CD14-positive monocyte (primary cell): ENCODE data around the gene PMS2. TPM values are rescaled to one million over a fixed set of nuclear protein-coding genes. Genes with fewer than 3 reads are reported as not detected.
A peak's percentile ranks its signal among the peaks of the same experiment; 100 is the strongest.

ENCODE experiments used
- DNase-seq, 3 donors: peaks; one replicate each; pipeline ENCODE4 v3.0.0-alpha.2; 2011 to 2022
- H2AFZ ChIP-seq: 2 replicates; pipeline ENCODE4 v1.6.0; 2012; ENCODE audit warnings: mild to moderate bottlenecking, low read depth, low read length, inconsistent platforms; ENCODE audit not compliant: insufficient read depth, poor library complexity, severe bottlenecking
- H3K27ac ChIP-seq, 2 donors: 1 replicate in 1 of 2; 2 replicates in 1 of 2; pipeline ENCODE4 v1.5.1; 2012 to 2013; ENCODE audit warnings: low read length in 2 of 2, control low read depth in 1 of 2, inconsistent platforms in 1 of 2, low read depth in 1 of 2, mild to moderate bottlenecking in 1 of 2
- H3K27me3 ChIP-seq, 2 donors: one replicate each; pipeline versions ENCODE4 v1.6.0 to v1.6.1; 2011 to 2013; ENCODE audit warnings: low read length in 2 of 2; ENCODE audit not compliant: control insufficient read depth in 2 of 2, insufficient read depth in 2 of 2
- H3K36me3 ChIP-seq, 2 donors: replicated peaks in 1 of 2; 1 replicate in 1 of 2; 2 replicates in 1 of 2; pipeline versions ENCODE4 v1.5.1 to v1.6.1; 2012 to 2013; ENCODE audit warnings: low read length in 2 of 2, control low read depth in 1 of 2, inconsistent platforms in 1 of 2, mild to moderate bottlenecking in 1 of 2; ENCODE audit not compliant: insufficient read depth in 2 of 2, control insufficient read depth in 1 of 2
- H3K4me1 ChIP-seq, 2 donors: 1 replicate in 1 of 2; 2 replicates in 1 of 2; pipeline versions ENCODE4 v1.5.1 to v1.6.1; 2012 to 2013; ENCODE audit warnings: low read length in 2 of 2, control low read depth in 1 of 2, inconsistent platforms in 1 of 2, mild to moderate bottlenecking in 1 of 2, moderate library complexity in 1 of 2; ENCODE audit not compliant: insufficient read depth in 2 of 2, control insufficient read depth in 1 of 2
- H3K4me2 ChIP-seq: replicated peaks from 2 replicates; pipeline ENCODE3; 2012; ENCODE audit warnings: low read length, moderate library complexity, mild to moderate bottlenecking; ENCODE audit not compliant: poor library complexity, severe bottlenecking; ENCODE audit errors: extremely low read depth
- H3K4me3 ChIP-seq, 3 experiments: fragments of 200-600 bp in 1 of 3; sonication (generic) in 1 of 3; replicated peaks in 1 of 3; 1 replicate in 2 of 3; 2 replicates in 1 of 3; pipeline ENCODE4 v1.5.1; 2011 to 2013; ENCODE audit warnings: low read length in 3 of 3, mild to moderate bottlenecking in 3 of 3, control low read depth in 2 of 3, low read depth in 2 of 3, inconsistent platforms in 1 of 3, moderate library complexity in 1 of 3
- H3K79me2 ChIP-seq: 2 replicates; pipeline ENCODE4 v1.6.0; 2012; ENCODE audit warnings: mild to moderate bottlenecking, control low read depth, inconsistent platforms, low read length, moderate library complexity; ENCODE audit not compliant: insufficient read depth
- H3K9ac ChIP-seq: 2 replicates; pipeline ENCODE4 v1.6.0; 2017; ENCODE audit warnings: low read length, mild to moderate bottlenecking; ENCODE audit not compliant: insufficient read depth, poor library complexity, severe bottlenecking
- H3K9me3 ChIP-seq, 2 donors: replicated peaks in 1 of 2; 1 replicate in 1 of 2; 2 replicates in 1 of 2; pipeline versions ENCODE4 v1.5.1 to v1.6.1; 2012 to 2013; ENCODE audit warnings: low read length in 2 of 2, control low read depth in 1 of 2; ENCODE audit not compliant: control insufficient read depth in 1 of 2, insufficient read depth in 1 of 2
- H4K20me1 ChIP-seq: 2 replicates; pipeline ENCODE4 v1.6.0; 2012; ENCODE audit warnings: mild to moderate bottlenecking, low read length, control low read depth, moderate library complexity; ENCODE audit not compliant: insufficient read depth
- H3K27ac Mint-ChIP-seq, 7 donors: one replicate each; pipeline ENCODE4 v1.8.0; 2020; ENCODE audit warnings: mild to moderate bottlenecking in 7 of 7, mixed read lengths in 7 of 7, moderate library complexity in 6 of 7, inconsistent platforms in 2 of 7
- H3K27me3 Mint-ChIP-seq, 3 donors: one replicate each; pipeline ENCODE4 v1.8.0; 2021 to 2022; ENCODE audit warnings: low read depth in 3 of 3, mild to moderate bottlenecking in 3 of 3, mixed read lengths in 3 of 3, moderate library complexity in 3 of 3, inconsistent platforms in 1 of 3
- H3K36me3 Mint-ChIP-seq, 2 donors: one replicate each; pipeline ENCODE4 v1.8.0; 2020; ENCODE audit warnings: mixed read lengths in 2 of 2, inconsistent platforms in 1 of 2, mild to moderate bottlenecking in 1 of 2
- H3K4me1 Mint-ChIP-seq: one replicate; pipeline ENCODE4 v1.8.0; 2020; ENCODE audit warnings: mild to moderate bottlenecking, mixed read lengths
- H3K4me3 Mint-ChIP-seq, 2 donors: one replicate each; pipeline ENCODE4 v1.8.0; 2020; ENCODE audit warnings: mild to moderate bottlenecking in 2 of 2, mixed read lengths in 2 of 2, moderate library complexity in 1 of 2
- H3K9me3 Mint-ChIP-seq, 7 donors: one replicate each; pipeline ENCODE4 v1.8.0; 2020 to 2022; ENCODE audit warnings: mixed read lengths in 7 of 7, mild to moderate bottlenecking in 6 of 7, moderate library complexity in 6 of 7, inconsistent platforms in 2 of 7
- WGBS: methylation state at CpG from one replicate; pipeline ENCODE4 v1.1.5; 2013; ENCODE audit warnings: missing lambda C conversion rate; ENCODE audit not compliant: insufficient coverage; 5-methylcytosine and 5-hydroxymethylcytosine counted together
- intact Hi-C, 2 donors: fragments of 100-400 bp; cut with micrococcal nuclease; formaldehyde crosslinking; loops; one replicate each; pipeline versions ENCODE4 v1.15.0 to v1.15.1; 2023
- polyA minus RNA-seq: library from RNA; depleted of rRNA, polyadenylated mRNA; stranded (reverse); fragments of >200 nt; gene quantifications from 2 replicates; pipeline ENCODE4 v1.2.3, GENCODE V29; 2012
- polyA plus RNA-seq, 3 donors: library from polyadenylated mRNA; depleted of rRNA in 1 of 3; unstranded in 2 of 3; stranded (reverse) in 1 of 3; fragments of 300-500 nt in 2 of 3; fragments of >200 nt in 1 of 3; fragmentation: Illumina TruSeq in 2 of 3; gene quantifications; 1 replicate in 2 of 3; 2 replicates in 1 of 3; pipeline ENCODE4 v1.2.3, GENCODE V29; 2012 to 2021
- total RNA-seq, 12 experiments: library from RNA in 1 of 12; stranded (reverse) in 1 of 12; fragments of 120-200 nt in 1 of 12; gene quantifications; one replicate each; pipeline ENCODE4 v1.2.4 and lab custom pipeline; 2013 to 2026; ENCODE audit warnings: mixed read lengths in 6 of 12, inconsistent platforms in 1 of 12
- TF ChIP-seq, protein P1 (sequence below): fragments of 200-600 bp; IDR thresholded peaks from one replicate; pipeline ENCODE4 v1.8.0; 2022; ENCODE audit warnings: antibody characterized with exemption, mild to moderate bottlenecking

Gene PMS2
- total RNA-seq (2013) = 12.6 TPM
- polyA plus RNA-seq = 1 to 10 TPM; 3.8 to 5.1 (median 4.8) TPM
- 5.1 and 7.8 TPM in 2 replicates for polyA minus RNA-seq
- 1.2 to 8.2 (median 6.0) reads per million in 11 experiments for total RNA-seq (lab: John Stamatoyannopoulos, UW)

DNA sequence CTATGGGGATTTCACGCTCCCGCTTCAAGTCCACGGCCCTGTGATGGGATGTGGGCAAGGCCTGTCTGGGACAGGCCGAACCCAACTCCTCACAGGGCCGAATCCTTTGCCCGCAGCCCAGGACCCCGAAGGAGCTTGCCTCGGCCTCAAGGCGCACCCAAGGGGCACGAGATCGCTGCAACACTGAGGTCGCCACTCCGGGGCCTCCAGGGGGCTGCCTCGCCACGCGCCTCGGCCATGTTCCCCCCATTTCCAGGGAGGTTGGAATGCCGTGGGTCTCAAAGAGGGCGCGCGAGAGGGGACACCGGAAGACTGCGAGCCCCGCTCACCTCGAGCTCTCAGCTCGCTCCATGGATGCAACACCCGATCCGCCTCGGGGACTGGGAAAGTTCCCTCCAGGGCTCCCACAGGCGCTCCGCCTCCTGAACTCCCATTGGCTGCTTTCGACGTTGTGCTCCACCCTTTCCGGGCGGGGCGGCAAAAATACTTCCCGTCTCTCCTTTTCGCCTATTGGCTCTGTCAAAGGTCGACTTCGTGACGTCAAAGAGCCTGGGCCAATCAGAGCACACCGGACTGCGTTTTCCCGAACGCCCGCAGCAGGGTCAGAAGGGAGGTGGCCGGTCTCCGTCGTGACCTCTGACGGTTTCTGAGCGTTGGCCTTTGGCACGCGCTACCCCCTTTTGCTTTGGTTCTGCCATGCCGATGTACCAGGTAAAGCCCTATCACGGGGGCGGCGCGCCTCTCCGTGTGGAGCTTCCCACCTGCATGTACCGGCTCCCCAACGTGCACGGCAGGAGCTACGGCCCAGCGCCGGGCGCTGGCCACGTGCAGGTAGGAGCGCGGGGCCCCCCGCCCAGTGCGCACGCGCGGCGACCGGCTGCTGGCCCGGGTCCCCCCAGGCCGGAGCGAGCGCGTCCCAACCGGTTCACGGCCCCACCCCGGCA is at the start of gene PMS2, which contains the start of gene AIMP2:
TSS of gene PMS2 (minus strand) at position 382 of the 944 bp plus-strand sequence. CDS start at position 352, 30 bp downstream.
TSS of gene AIMP2 (plus strand) at position 605 of the 944 bp plus-strand sequence. CDS start at position 697, 92 bp downstream.
- H3K9ac ChIP-seq = peak within 1 kb of the TSS; percentile 81
- intact Hi-C loops = loop anchor here in 1 of 2 donors (5.0 kb wide), 1 partner anchor 263 kb away; the partner anchor contains the start of gene CYTH3
- H3K4me2 ChIP-seq = peak within 1 kb of the TSS; percentile 76
- no peaks in the 10 kb centered on the region for H3K9me3 ChIP-seq
- Mint-ChIP-seq H3K4me3 (peak within 1 kb of the TSS; percentile 85 to 89), H3K36me3 (peaks cover 12 to 21% of the 10 kb centered on the region in 2 donors), H3K27me3 (peaks cover 0 to 1% (median 0%) of the 10 kb centered on the region in 3 donors), H3K9me3 (peaks cover 0 to 1% (median 0%) of the 10 kb centered on the region in 7 donors), H3K4me1 (peaks cover 18% of the 10 kb centered on the region), H3K27ac (peak within 1 kb of the TSS; percentile 88 to 96 (median 95))
- DNase-seq = peak; percentile 99
- H4K20me1 ChIP-seq = no peaks in the 10 kb centered on the region
- WGBS = under 1% methylated on average over 82 of the region's 84 CpGs
- peak within 1 kb of the TSS; percentile 95 for H2AFZ ChIP-seq
- H3K27me3 ChIP-seq = no peaks in the 10 kb centered on the region
- H3K27ac ChIP-seq = peak within 1 kb of the TSS; percentile 87 to 92
- peaks cover 2 to 26% of the 10 kb centered on the region in 2 donors for H3K36me3 ChIP-seq
- H3K4me1 ChIP-seq = peaks cover 6 to 12% of the 10 kb centered on the region in 2 donors
- H3K79me2 ChIP-seq = peaks cover 48% of the 10 kb centered on the region
- TF ChIP-seq, protein P1, sequence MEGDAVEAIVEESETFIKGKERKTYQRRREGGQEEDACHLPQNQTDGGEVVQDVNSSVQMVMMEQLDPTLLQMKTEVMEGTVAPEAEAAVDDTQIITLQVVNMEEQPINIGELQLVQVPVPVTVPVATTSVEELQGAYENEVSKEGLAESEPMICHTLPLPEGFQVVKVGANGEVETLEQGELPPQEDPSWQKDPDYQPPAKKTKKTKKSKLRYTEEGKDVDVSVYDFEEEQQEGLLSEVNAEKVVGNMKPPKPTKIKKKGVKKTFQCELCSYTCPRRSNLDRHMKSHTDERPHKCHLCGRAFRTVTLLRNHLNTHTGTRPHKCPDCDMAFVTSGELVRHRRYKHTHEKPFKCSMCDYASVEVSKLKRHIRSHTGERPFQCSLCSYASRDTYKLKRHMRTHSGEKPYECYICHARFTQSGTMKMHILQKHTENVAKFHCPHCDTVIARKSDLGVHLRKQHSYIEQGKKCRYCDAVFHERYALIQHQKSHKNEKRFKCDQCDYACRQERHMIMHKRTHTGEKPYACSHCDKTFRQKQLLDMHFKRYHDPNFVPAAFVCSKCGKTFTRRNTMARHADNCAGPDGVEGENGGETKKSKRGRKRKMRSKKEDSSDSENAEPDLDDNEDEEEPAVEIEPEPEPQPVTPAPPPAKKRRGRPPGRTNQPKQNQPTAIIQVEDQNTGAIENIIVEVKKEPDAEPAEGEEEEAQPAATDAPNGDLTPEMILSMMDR = no peak
- peak within 1 kb of the TSS; percentile 69 to 92 (median 91) for H3K4me3 ChIP-seq
